KOPT-K1 (cell line): Measurements from ENCODE around the gene KRR1.
"Not testable (repeated sequence)": the region's sequence is repeated elsewhere in the genome, so short reads cannot be mapped to it uniquely, and the experiment has no call there.

ENCODE experiments used
- H3K27ac ChIP-seq: fragments of 200-600 bp; sonication (generic); 2 replicates; pipeline ENCODE4 v1.5.1; 2016; ENCODE audit warnings: antibody characterized with exemption, mild to moderate bottlenecking, low read depth, low read length; ENCODE audit not compliant: poor library complexity, severe bottlenecking
- H3K36me3 ChIP-seq: fragments of 200-600 bp; sonication (generic); 2 replicates; pipeline ENCODE4 v1.5.1; 2017; ENCODE audit warnings: antibody characterized with exemption, mild to moderate bottlenecking, low read length, moderate library complexity; ENCODE audit not compliant: insufficient read depth
- H3K9me3 ChIP-seq: fragments of 200-600 bp; sonication (generic); 2 replicates; pipeline ENCODE4 v1.5.1; 2017; ENCODE audit warnings: antibody characterized with exemption, low read length, mild to moderate bottlenecking; ENCODE audit not compliant: insufficient read depth, poor library complexity, severe bottlenecking

The KRR1 gene

GRCh38 chr12:75471902-75472890, 39.2 kb downstream of the KRR1 start:
- Histone ChIP-seq H3K27ac (no peak overlapping the region), H3K36me3 (no peaks in the 10 kb centered on the region)

DNA sequence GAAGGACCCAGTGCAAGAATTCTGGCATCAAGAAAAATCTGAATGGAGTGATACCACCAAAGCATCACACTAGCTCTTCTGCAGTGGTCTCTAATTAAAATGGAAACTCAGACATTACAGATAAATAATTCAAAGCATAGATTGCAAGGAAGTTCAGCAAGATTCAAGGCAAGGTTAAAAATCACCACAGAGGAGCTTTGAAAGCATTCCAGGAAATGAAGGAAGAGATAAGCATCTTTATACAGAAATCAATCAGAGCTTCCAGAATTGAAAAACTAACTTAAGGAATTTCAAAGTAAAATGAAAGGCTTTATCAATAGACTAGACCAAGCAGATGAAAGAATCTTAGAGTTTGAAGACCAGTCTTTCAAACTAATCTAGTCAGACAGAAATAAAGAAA, 51.2 kb downstream of the KRR1 start:
- peaks cover 41% of the 10 kb centered on the region for H3K9me3 ChIP-seq
- no peak overlapping the region for H3K27ac ChIP-seq
- H3K36me3 ChIP-seq: no peaks in the 10 kb centered on the region

More at GRCh38 chr12:75471902-75472890, 39.2 kb downstream of the KRR1 start:
- peaks cover 1% of the 10 kb centered on the region for H3K9me3 ChIP-seq

DNA sequence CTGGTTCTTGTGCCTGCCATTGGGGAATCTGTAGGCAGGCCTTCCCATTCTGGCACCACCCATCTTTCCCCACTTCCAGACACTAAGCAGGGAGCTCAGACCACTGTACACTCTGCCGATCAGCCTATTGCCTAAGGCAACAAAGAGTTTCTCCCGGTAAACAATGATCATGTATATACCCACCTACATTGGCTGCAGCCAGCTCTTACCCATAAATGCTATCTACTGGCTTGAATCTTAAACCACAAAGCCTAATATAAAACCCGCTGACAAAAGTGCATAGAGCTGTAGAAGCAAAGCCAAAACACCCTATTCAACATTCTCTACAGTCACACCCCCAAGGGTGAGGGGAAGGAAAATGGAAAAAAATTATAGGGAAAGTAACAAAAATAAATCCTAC, 51.7 kb downstream of the KRR1 start:
- H3K9me3 ChIP-seq: peaks cover 37% of the 10 kb centered on the region
- H3K36me3 ChIP-seq: no peaks in the 10 kb centered on the region
- H3K27ac ChIP-seq: no peak overlapping the region

DNA sequence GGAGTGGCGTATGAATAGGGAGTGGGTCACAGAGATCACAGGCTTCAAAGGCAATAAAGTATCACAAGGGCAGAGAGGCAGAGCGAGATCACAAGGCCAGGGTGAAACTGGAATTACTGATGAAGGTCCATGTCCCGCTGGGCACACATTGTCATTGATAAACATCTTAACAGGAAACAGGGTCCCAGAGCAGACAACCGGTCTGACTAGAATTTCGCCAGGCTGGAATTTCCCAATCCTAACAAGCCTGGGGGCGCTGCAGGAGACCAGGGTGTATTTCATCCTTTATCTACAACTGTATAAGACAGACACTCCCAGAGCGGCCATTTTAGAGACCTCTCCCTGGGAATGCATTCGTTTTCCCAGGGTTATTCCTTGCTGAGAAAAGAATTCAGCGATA, 53.5 kb downstream of the KRR1 start:
- Histone ChIP-seq H3K27ac (peak overlapping the region; percentile 71), H3K9me3 (peaks cover 23% of the 10 kb centered on the region)
- not testable (repeated sequence) for H3K36me3 ChIP-seq

DNA sequence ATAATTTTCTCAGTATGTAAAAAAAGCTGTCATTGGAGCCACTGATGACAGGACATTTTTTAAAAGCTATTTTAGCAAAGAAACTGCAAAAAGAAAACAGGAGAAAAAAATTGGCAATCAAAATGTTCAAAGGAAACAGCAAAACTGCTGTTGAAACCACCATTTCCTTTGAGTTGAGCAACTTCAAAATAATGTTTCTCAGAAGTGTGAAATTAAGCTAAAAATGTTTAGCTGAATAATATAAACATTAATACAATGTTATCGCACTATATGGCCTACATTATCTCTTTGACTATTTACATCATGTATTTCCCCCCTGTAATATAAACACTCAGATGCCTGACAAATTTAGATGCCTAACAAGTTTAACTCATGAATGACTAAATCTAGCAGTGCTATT, 54.2 kb downstream of the KRR1 start:
- Histone ChIP-seq H3K36me3 (no peaks in the 10 kb centered on the region), H3K27ac (peak overlapping the region; percentile 71), H3K9me3 (peaks cover 23% of the 10 kb centered on the region)

GRCh38 chr12:75455839-75456238, 55.6 kb downstream of the KRR1 start:
- Histone ChIP-seq H3K36me3 (no peaks in the 10 kb centered on the region), H3K9me3 (peaks cover 23% of the 10 kb centered on the region), H3K27ac (peak overlapping the region; percentile 35)

DNA sequence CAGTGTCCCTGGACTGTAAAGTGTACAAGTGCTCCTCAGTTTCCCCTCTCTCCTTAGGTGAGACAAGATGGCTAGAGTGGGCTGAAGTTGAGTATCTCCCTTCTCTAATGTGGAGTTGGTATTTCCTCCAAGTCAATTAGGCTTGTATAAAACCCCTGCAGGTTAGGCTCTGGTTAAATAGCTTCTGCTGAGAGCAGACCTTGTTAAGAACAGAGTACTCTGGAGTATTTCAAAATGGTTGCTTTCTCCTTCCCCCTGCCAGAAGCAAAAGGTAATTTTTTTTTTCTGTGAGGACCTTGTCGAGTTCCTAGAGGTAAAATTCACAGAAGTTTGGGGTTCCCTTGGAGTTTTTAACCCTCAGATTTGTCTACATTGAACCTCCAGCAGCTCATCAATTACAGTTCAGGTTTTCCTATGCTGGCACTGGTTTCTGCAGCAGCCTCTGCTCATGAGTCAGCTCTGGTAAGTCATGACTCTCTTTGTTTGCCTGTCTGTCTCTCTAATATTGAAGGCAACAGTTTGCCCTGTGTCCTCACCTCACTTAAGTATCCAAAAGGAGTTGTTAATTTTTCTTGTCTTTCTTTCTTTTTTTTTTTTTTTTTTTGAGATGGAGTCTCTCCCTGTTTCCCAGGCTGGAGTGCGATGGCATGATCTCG, 58.6 kb downstream of the KRR1 start:
- Histone ChIP-seq H3K36me3 (no peaks in the 10 kb centered on the region), H3K9me3 (peaks cover 4% of the 10 kb centered on the region), H3K27ac (no peak overlapping the region)

GRCh38 chr12:75447691-75448393, 63.6 kb downstream of the KRR1 start:
- H3K27ac ChIP-seq: no peak overlapping the region
- H3K9me3 ChIP-seq: no peaks in the 10 kb centered on the region

GRCh38 chr12:75446857-75447256, 64.6 kb downstream of the KRR1 start:
- Histone ChIP-seq H3K9me3 (peaks cover 3% of the 10 kb centered on the region), H3K27ac (no peak overlapping the region), H3K36me3 (no peaks in the 10 kb centered on the region)

More at GRCh38 chr12:75447691-75448393, 63.6 kb downstream of the KRR1 start:
- H3K36me3 ChIP-seq: no peaks in the 10 kb centered on the region

GRCh38 chr12:75445137-75445507, 66.3 kb downstream of the KRR1 start:
- H3K36me3 ChIP-seq, H3K27ac ChIP-seq: not testable (repeated sequence)
- peaks cover 12% of the 10 kb centered on the region for H3K9me3 ChIP-seq

DNA sequence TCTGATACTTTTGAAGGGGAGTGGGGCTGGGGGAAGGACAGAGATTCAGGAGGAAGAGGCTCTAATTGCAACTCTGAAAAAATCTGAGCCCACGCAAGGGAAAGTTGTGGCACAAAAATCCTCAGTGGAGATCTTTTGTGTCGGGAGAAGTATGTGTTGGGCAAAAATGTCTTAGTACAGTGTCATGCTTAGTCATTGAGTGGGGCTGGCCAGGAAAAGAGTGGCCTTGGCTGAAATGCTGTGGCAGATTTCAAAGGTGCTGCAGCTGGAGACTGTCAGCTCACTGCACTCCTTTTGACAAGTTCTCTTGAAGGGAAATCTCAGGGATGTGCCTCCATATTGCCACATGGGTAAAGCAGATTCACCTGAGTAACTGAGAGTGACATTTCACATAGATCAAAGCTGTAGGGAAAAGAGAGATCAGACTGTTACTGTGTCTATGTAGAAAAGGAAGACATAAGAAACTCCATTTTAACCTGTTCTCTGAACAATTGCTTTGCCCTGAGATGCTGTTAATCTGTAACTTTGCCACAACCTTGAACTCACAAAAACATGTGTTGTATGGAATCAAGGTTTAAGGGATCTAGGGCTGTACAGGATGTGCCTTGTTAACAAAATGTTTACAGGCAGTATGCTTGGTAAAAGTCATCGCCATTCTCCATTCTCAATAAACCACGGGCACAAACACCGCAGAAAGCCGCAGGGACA, 66.8 kb downstream of the KRR1 start:
- no peak overlapping the region for H3K27ac ChIP-seq
- H3K36me3 ChIP-seq: no peaks in the 10 kb centered on the region
- peaks cover 12% of the 10 kb centered on the region for H3K9me3 ChIP-seq

DNA sequence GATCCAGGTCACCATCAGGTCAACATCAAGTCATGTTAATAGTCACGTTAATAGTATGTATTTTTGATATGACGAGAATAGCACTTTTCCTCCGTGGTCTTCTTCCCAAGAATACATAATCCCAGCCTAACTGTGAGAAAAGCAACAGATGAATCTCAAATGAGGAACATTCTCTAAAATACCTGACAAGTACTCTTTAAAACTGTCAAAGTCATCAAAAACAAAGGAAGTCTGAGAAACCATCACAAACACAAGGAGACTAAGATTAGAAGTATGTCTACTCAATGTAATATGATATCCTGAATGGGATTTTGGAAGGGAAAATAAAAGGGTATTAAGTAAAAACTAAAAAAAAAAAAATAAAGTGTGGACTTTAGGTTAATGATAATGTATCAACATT, 67.7 kb downstream of the KRR1 start:
- H3K9me3 ChIP-seq: peaks cover 12% of the 10 kb centered on the region
- no peak overlapping the region for H3K27ac ChIP-seq
- no peaks in the 10 kb centered on the region for H3K36me3 ChIP-seq

GRCh38 chr12:75442454-75442853, 69.0 kb downstream of the KRR1 start:
- not testable (repeated sequence) for H3K36me3 ChIP-seq, H3K27ac ChIP-seq
- peaks cover 19% of the 10 kb centered on the region for H3K9me3 ChIP-seq

DNA sequence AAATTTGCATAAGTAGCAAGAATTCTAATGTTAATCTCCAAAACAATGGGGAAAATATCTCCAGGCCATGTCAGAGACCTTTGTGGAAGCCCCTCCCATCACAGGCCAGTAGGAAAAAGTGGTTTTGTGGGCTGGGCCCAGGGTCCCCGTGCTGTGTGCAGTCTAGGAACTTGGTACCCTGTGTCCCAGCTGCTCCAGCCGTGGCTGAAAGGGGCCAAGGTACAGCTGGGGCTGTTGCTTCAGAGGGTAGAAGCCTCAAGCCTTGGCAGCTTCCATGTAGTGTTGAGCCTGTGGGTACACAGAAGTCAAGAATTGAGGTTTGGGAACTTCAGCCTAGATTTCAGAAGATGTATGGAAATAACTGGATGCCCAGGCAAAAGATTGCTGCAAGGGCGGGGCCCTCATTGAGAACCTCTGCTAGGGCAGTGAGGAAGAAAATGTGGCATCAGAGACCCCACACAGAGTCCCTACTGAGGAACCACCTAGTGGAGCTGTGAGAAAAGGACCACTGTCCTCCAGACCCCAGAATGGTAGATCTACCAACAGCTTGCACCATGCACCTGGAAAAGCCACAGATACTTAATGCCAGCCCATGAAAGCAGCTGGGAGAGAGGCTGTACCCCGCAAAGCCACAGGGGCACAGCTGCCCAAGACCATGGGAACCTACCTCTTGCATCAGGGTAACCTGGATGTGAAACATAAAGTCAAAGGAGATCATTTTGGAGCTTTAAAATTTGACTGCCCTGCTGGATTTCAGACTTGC, 69.5 kb downstream of the KRR1 start:
- not testable (repeated sequence) for H3K27ac ChIP-seq, H3K36me3 ChIP-seq
- peaks cover 22% of the 10 kb centered on the region for H3K9me3 ChIP-seq
